ENCODE measurements around the gene ZCCHC24. TPM values are rescaled to one million over a fixed set of nuclear protein-coding genes. Genes with fewer than 3 reads are reported as not detected.

ZCCHC24 gene
- total RNA-seq, 1 donor from 2014 or later, result 34.7 TPM

DNA sequence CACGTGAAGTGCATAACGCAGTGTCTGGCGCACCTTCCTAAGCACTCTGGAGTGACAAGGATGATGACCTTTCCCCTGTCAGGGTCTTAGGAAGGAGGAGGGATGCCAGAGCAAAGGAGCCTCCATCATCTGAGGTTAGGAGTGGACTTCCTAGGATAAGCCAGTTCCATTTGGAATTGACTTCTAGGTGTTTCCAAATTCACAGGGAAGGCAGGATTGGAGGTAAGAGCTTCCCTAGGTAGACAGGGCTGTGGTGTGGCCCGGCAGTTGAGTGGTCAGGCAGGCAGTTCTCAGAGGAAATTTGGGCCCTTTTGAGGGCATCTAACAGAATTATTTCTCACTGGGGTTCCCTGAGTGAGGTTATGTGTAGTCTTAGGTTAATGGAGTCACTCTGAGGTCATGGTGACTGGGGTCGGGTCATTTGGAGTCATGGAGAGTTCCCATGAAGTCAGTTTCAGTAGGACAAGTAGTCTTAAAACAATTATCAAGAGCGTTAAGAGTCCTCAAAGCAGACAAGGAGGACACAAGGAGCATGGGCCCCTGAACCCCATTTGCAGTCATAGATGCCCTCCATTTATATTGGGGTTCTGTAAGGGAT, 89.9 kb downstream of the ZCCHC24 start:
- ATAC-seq (no peak), DNase-seq (no peak)
- H3K36me3 ChIP-seq, result peaks cover 49% of the 10 kb centered on the region
- no peak overlapping the region for H3K4me3 ChIP-seq
- H3K4me1 ChIP-seq, result peaks cover 4% of the 10 kb centered on the region
- no peak overlapping the region for H3K27ac ChIP-seq
- H3K27me3 ChIP-seq (ENCODE audit: low read depth), result no peaks in the 10 kb centered on the region
- no peaks in the 10 kb centered on the region for H3K9me3 ChIP-seq
- intact Hi-C loops (cut with DNase I), result no loop called here
- TF ChIP-seq, protein P1, sequence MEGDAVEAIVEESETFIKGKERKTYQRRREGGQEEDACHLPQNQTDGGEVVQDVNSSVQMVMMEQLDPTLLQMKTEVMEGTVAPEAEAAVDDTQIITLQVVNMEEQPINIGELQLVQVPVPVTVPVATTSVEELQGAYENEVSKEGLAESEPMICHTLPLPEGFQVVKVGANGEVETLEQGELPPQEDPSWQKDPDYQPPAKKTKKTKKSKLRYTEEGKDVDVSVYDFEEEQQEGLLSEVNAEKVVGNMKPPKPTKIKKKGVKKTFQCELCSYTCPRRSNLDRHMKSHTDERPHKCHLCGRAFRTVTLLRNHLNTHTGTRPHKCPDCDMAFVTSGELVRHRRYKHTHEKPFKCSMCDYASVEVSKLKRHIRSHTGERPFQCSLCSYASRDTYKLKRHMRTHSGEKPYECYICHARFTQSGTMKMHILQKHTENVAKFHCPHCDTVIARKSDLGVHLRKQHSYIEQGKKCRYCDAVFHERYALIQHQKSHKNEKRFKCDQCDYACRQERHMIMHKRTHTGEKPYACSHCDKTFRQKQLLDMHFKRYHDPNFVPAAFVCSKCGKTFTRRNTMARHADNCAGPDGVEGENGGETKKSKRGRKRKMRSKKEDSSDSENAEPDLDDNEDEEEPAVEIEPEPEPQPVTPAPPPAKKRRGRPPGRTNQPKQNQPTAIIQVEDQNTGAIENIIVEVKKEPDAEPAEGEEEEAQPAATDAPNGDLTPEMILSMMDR (IDR thresholded peaks at IDR 0.05), result no peak

DNA sequence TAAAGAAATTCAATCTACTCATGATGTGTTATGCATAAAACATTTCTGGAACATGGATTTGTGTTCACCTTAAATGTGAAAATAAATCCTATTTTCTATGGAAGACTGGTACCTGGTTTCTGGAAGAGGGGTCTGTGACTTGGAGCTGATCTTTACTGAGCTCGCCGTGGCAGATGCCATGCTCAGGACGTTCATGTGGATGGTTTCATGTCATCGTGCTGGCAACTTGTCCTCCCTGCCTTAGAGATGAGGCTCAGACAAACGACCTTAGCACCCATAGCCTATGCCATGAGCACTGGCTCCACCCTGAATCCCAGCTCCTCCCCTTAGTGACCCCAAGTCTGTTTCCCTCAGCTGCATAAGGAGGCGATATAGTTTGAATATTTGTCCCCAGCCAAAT, 90.8 kb downstream of the ZCCHC24 start:
- no peak overlapping the region for H3K27ac ChIP-seq
- TF ChIP-seq, protein P1 (IDR thresholded peaks at IDR 0.05), result no peak
- H3K9me3 ChIP-seq, result no peaks in the 10 kb centered on the region
- H3K4me1 ChIP-seq, result peaks cover 6% of the 10 kb centered on the region
- H3K36me3 ChIP-seq, result peaks cover 58% of the 10 kb centered on the region
- no peaks in the 10 kb centered on the region for H3K27me3 ChIP-seq (ENCODE audit: low read depth)
- DNase-seq (no peak), ATAC-seq (no peak)
- intact Hi-C loops (cut with DNase I), result no loop called here
- no peak overlapping the region for H3K4me3 ChIP-seq

DNA sequence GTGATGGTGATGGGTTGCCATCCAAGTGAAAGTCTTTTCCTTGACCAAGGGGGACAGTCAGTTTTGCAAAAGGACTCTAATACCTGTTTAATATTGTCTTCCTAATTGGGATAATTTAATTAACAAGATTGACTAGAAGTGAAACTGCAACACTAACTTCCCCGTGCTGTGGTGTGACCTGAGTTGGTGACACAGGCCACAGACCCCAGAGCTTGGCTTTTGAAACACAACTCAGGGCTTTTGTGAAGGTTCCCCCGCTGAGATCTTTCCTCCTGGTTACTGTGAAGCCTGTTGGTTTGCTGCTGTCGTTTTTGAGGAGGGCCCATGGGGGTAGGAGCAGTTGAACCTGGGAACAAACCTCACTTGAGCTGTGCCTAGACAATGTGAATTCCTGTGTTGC, 91.3 kb downstream of the ZCCHC24 start:
- Histone ChIP-seq H3K4me3 (no peak overlapping the region), H3K9me3 (no peaks in the 10 kb centered on the region), H3K36me3 (peaks cover 63% of the 10 kb centered on the region), H3K27ac (no peak overlapping the region), H3K27me3 (ENCODE audit: low read depth) (no peaks in the 10 kb centered on the region), H3K4me1 (peaks cover 11% of the 10 kb centered on the region)
- intact Hi-C loops (cut with DNase I), result no loop called here
- ATAC-seq (no peak), DNase-seq (no peak)
- TF ChIP-seq, protein P1 (IDR thresholded peaks at IDR 0.05), result no peak

DNA sequence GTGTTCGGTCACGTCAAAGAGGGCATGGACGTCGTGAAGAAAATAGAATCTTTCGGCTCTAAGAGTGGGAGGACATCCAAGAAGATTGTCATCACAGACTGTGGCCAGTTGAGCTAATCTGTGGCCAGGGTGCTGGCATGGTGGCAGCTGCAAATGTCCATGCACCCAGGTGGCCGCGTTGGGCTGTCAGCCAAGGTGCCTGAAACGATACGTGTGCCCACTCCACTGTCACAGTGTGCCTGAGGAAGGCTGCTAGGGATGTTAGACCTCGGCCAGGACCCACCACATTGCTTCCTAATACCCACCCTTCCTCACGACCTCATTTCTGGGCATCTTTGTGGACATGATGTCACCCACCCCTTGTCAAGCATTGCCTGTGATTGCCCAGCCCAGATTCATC, 91.7 kb downstream of the ZCCHC24 start:
- ATAC-seq (no peak), DNase-seq (no peak)
- H3K27me3 ChIP-seq (ENCODE audit: low read depth), result no peaks in the 10 kb centered on the region
- no peak overlapping the region for H3K27ac ChIP-seq
- H3K9me3 ChIP-seq, result no peaks in the 10 kb centered on the region
- intact Hi-C loops (cut with DNase I), result no loop called here
- TF ChIP-seq, protein P1 (IDR thresholded peaks at IDR 0.05), result no peak
- H3K36me3 ChIP-seq, result peaks cover 67% of the 10 kb centered on the region
- H3K4me3 ChIP-seq, result no peak overlapping the region
- H3K4me1 ChIP-seq, result peaks cover 15% of the 10 kb centered on the region

DNA sequence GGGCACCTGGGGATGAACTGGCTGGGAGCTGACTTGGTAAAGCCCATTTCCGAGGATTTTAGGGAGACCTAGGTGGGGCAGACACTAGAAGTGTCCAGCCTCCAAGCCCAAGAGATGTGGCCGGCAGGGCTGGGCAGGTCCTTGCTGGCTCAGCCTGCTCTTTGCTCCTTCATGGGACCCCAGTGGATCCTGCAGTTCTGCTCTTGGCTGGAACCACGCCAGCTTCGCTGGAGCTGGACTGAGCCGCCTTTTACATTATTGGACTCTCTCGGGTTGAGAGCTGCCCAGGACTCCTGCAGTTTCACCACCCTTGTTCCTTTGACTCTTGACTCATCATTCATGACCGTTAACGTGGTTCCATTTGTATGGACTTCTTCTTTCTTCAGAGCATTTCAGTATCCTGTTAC, 92.4 kb downstream of the ZCCHC24 start:
- no peak overlapping the region for H3K27ac ChIP-seq
- no peaks in the 10 kb centered on the region for H3K9me3 ChIP-seq
- no peak overlapping the region for H3K4me3 ChIP-seq
- H3K27me3 ChIP-seq (ENCODE audit: low read depth), result no peaks in the 10 kb centered on the region
- peaks cover 67% of the 10 kb centered on the region for H3K36me3 ChIP-seq
- DNase-seq (peak; percentile 65), ATAC-seq (peak in 1 of 2 donors; percentile 29)
- H3K4me1 ChIP-seq, result peaks cover 23% of the 10 kb centered on the region
- intact Hi-C loops (cut with DNase I), result no loop called here
- TF ChIP-seq, protein P1 (IDR thresholded peaks at IDR 0.05), result no peak
